ENCODE data around the gene MSL1.

DNA sequence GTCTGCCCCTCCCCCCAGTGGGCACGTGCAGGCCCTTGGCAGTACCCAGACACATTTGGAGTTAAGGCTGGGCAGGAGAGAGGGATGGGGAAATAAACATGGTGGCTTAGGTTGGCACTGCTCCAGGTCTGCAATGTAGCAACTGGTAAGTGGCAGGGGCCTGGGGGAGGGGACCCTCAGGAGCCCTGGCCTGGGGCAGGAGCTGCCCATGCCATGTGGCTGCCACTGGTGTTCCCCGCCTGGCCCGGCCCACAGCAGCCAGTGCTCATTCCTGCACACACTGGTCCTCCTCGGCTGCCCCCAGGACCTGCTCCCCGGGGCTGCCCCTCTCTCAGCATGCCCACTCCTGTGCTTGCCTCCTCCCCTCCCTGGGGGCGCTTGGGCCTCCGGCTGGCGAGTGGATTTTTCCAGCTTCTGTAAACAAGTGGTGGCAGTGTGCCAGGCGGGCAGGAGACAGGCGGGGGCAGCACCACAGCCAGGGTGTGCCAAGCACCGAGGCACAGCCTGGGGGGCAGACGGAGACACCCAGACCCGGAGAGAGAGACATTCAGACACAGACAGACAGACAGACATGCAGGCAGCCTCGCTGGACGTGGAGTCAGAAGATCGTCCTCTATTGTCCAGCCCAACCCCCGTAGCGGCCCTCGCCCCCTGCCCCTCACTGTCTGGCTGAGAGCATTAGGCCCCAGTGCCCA lies 49.6 kb upstream of the MSL1 start:
- TF ChIP-seq BHLHE40 (IDR thresholded peaks at IDR 0.05; ENCODE audit: borderline replicate concordance) (no peak), SUZ12 (IDR thresholded peaks at IDR 0.05) (no peak), TARDBP (IDR thresholded peaks at IDR 0.05) (no peak), SP1 (IDR thresholded peaks at IDR 0.05) (no peak), ELF4 (IDR thresholded peaks at IDR 0.05) (no peak), FOXK2 (IDR thresholded peaks at IDR 0.05) (no peak)

All from HEK293T (cell line).